Measurements from ENCODE around the gene IGFN1. TPM values are rescaled to one million over a fixed set of nuclear protein-coding genes. Genes with fewer than 3 reads are reported as not detected.

Gene IGFN1
- total and polyA plus RNA-seq, 4 donors = 0.03 to 0.14 (median 0.08) TPM; not detected in 1

DNA sequence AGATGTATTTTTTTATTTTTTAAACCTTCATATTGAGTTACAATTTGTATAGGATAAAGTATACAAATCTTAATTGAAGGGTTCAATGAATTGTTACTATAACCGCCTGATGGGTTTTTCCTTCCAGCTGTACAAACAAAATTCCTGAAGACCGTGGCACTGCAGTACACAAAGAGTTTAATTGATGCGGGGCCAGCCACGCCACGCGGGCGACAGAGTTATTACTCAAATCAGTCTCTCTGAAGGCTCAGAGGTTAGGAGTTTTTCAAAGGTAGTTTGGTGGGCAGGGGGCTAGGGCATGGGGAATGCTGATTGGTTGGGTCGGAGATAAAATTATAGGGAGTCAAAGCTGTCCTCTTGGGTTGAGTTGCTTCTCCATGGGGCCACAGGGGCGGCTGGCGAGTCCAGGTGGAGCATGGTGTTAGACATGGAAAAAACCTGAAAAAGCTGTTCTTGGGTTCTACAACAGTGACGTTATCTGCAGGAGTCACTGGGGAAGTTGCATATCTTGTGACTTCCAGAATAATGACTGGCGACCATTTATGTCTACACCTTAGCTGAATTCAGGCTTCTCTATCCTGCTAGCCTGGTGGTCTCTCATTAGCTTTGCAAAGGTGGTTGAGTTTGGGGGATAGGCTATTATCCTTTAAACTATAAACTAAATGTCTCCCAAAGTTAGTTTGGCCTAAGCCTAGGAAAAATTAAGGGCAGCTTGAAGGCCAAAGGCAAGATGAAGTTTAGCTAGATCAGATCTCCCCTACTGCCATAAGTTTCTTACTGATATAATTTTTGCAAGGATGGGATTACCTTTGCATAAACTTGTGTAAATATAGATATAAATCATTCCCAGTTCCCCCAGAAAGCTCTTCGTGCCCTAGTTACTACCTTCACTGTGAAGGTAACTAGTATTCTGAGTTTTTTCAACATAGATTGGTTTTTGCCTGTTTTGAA lies 23.3 kb upstream of the IGFN1 start:
- no peak for DNase-seq (ENCODE audit: low spot score)
- no peaks in the 10 kb centered on the region for H3K27me3 ChIP-seq (ENCODE audit: control insufficient read depth in 4 of 4, insufficient read depth in 4 of 4, low read length in 3 of 4)
- no peak for TF ChIP-seq FOXA1 (IDR thresholded peaks at IDR 0.05)
- TF ChIP-seq RAD21 (IDR thresholded peaks at IDR 0.05) = no peak
- TF ChIP-seq FOXA2 (IDR thresholded peaks at IDR 0.05) = no peak
- TF ChIP-seq, protein P1, sequence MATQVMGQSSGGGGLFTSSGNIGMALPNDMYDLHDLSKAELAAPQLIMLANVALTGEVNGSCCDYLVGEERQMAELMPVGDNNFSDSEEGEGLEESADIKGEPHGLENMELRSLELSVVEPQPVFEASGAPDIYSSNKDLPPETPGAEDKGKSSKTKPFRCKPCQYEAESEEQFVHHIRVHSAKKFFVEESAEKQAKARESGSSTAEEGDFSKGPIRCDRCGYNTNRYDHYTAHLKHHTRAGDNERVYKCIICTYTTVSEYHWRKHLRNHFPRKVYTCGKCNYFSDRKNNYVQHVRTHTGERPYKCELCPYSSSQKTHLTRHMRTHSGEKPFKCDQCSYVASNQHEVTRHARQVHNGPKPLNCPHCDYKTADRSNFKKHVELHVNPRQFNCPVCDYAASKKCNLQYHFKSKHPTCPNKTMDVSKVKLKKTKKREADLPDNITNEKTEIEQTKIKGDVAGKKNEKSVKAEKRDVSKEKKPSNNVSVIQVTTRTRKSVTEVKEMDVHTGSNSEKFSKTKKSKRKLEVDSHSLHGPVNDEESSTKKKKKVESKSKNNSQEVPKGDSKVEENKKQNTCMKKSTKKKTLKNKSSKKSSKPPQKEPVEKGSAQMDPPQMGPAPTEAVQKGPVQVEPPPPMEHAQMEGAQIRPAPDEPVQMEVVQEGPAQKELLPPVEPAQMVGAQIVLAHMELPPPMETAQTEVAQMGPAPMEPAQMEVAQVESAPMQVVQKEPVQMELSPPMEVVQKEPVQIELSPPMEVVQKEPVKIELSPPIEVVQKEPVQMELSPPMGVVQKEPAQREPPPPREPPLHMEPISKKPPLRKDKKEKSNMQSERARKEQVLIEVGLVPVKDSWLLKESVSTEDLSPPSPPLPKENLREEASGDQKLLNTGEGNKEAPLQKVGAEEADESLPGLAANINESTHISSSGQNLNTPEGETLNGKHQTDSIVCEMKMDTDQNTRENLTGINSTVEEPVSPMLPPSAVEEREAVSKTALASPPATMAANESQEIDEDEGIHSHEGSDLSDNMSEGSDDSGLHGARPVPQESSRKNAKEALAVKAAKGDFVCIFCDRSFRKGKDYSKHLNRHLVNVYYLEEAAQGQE (IDR thresholded peaks at IDR 0.05) = no peak
- no peak for TF ChIP-seq RXRA (IDR thresholded peaks at IDR 0.05)
- TF ChIP-seq EGR1 (IDR thresholded peaks at IDR 0.05; ENCODE audit: low read depth in 2 of 2) = no peak
- no peak for TF ChIP-seq YY1 (IDR thresholded peaks at IDR 0.05)
- H3K36me3 ChIP-seq (ENCODE audit: control insufficient read depth in 4 of 4, insufficient read depth in 3 of 4, low read depth in 1 of 4, low read length in 3 of 4) = no peaks in the 10 kb centered on the region
- WGBS = 87% methylated on average over 13 of the region's 13 CpGs
- H3K4me1 ChIP-seq (ENCODE audit: control insufficient read depth in 4 of 4, insufficient read depth in 4 of 4, low read length in 3 of 4) = peaks cover 2 to 13% (median 12%) of the 10 kb centered on the region in 4 donors
- H3K9ac ChIP-seq (ENCODE audit: low read depth in 1 of 2, low read length in 2 of 2) = no peak overlapping the region
- H3K27ac ChIP-seq (ENCODE audit: low read depth in 1 of 2, low read length in 2 of 2) = no peak overlapping the region
- H3K4me3 ChIP-seq (ENCODE audit: low read depth in 1 of 3, low read length in 3 of 3) = no peak overlapping the region
- H3K9me3 ChIP-seq (ENCODE audit: control insufficient read depth in 4 of 4, low read length in 3 of 4) = no peaks in the 10 kb centered on the region

DNA sequence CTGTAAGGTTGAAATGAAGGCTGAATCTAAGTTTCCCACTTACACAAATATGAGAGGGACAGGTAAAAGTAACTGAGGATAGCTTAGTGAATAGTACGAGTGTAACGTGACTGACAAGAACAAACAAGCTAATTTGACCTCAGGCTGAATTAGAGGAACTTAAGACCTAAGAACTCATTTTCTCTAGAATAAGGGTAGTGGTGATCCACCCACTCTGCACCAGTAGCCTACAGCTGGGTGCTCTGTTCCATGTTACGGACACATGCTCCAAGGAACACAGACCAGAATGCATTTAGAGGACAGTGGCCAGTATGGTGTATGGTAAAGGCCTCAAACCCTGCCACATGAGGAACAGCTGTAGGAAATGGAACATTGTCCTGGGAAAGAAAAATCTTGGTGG lies 21.4 kb upstream of the IGFN1 start:
- no peaks in the 10 kb centered on the region for H3K27me3 ChIP-seq (ENCODE audit: control insufficient read depth in 4 of 4, insufficient read depth in 4 of 4, low read length in 3 of 4)
- no peaks in the 10 kb centered on the region for H3K9me3 ChIP-seq (ENCODE audit: control insufficient read depth in 4 of 4, low read length in 3 of 4)
- H3K4me3 ChIP-seq (ENCODE audit: low read depth in 1 of 3, low read length in 3 of 3) = no peak overlapping the region
- no peaks in the 10 kb centered on the region for H3K36me3 ChIP-seq (ENCODE audit: control insufficient read depth in 4 of 4, insufficient read depth in 3 of 4, low read depth in 1 of 4, low read length in 3 of 4)
- no peak for DNase-seq (ENCODE audit: low spot score)
- TF ChIP-seq GABPA (IDR thresholded peaks at IDR 0.05 in 1 of 2, conservative IDR thresholded peaks at IDR 0.05 in 1 of 2) = no peak
- TF ChIP-seq FOXA1 (IDR thresholded peaks at IDR 0.05) = no peak
- TF ChIP-seq HNF4A (conservative IDR thresholded peaks at IDR 0.05) = no peak
- TF ChIP-seq EGR1 (IDR thresholded peaks at IDR 0.05; ENCODE audit: low read depth in 2 of 2) = no peak
- no peak for TF ChIP-seq SP1 (IDR thresholded peaks at IDR 0.05)
- TF ChIP-seq, protein P1 (IDR thresholded peaks at IDR 0.05) = no peak
- TF ChIP-seq TAF1 (conservative IDR thresholded peaks at IDR 0.05) = no peak
- TF ChIP-seq, protein P2, sequence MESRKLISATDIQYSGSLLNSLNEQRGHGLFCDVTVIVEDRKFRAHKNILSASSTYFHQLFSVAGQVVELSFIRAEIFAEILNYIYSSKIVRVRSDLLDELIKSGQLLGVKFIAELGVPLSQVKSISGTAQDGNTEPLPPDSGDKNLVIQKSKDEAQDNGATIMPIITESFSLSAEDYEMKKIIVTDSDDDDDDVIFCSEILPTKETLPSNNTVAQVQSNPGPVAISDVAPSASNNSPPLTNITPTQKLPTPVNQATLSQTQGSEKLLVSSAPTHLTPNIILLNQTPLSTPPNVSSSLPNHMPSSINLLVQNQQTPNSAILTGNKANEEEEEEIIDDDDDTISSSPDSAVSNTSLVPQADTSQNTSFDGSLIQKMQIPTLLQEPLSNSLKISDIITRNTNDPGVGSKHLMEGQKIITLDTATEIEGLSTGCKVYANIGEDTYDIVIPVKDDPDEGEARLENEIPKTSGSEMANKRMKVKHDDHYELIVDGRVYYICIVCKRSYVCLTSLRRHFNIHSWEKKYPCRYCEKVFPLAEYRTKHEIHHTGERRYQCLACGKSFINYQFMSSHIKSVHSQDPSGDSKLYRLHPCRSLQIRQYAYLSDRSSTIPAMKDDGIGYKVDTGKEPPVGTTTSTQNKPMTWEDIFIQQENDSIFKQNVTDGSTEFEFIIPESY (IDR thresholded peaks at IDR 0.05) = no peak
- TF ChIP-seq RXRA (IDR thresholded peaks at IDR 0.05) = no peak
- TF ChIP-seq YY1 (IDR thresholded peaks at IDR 0.05) = no peak
- no peak for TF ChIP-seq FOXA2 (IDR thresholded peaks at IDR 0.05)
- 69% methylated on average over 3 of the region's 3 CpGs for WGBS
- peaks cover 4 to 16% (median 13%) of the 10 kb centered on the region in 4 donors for H3K4me1 ChIP-seq (ENCODE audit: control insufficient read depth in 4 of 4, insufficient read depth in 4 of 4, low read length in 3 of 4)
- H3K27ac ChIP-seq (ENCODE audit: low read depth in 1 of 2, low read length in 2 of 2) = no peak overlapping the region
- no peak overlapping the region for H3K9ac ChIP-seq (ENCODE audit: low read depth in 1 of 2, low read length in 2 of 2)
